ENCODE data around the gene TNFSF8.
A peak's percentile ranks its signal among the peaks of the same experiment; 100 is the strongest.

Gene TNFSF8

GRCh38 chr9:114888607-114889006 is 41.8 kb downstream of the TNFSF8 start:
- no peak overlapping the region for H3K14ac ChIP-seq (ENCODE audit: low read length)
- no peak overlapping the region for H4K91ac ChIP-seq (ENCODE audit: low read depth, low read length, poor library complexity)
- no peaks in the 10 kb centered on the region for H3K79me1 ChIP-seq (ENCODE audit: low read depth, low read length)
- no peaks in the 10 kb centered on the region for H3K36me3 ChIP-seq (replicated peaks in 1 of 2; ENCODE audit: control insufficient read depth in 2 of 2, insufficient read depth in 2 of 2, low read length in 2 of 2)
- no peaks in the 10 kb centered on the region for H3K27me3 ChIP-seq (ENCODE audit: control insufficient read depth in 3 of 3, insufficient read depth in 3 of 3, low read depth in 1 of 3, low read length in 3 of 3)
- no peak overlapping the region for H4K8ac ChIP-seq (ENCODE audit: low read depth, low read length)
- DNase-seq (ENCODE audit: low spot score): no peak
- WGBS, 2 donors (ENCODE audit: extremely low coverage in 2 of 2, insufficient read length in 2 of 2, insufficient replicate concordance in 1 of 2): no CpG with 5 or more reads among the region's 4 CpGs
- H3K23ac ChIP-seq (ENCODE audit: low read depth, low read length, poor library complexity): no peak overlapping the region
- no peak overlapping the region for H2BK12ac ChIP-seq (ENCODE audit: low read length)
- no peak overlapping the region for H3K9ac ChIP-seq (ENCODE audit: low read depth, low read length, poor library complexity)
- H2BK5ac ChIP-seq (ENCODE audit: low read length): no peak overlapping the region
- no peak overlapping the region for H2BK15ac ChIP-seq (ENCODE audit: low read length)
- no peak overlapping the region for H2BK120ac ChIP-seq (ENCODE audit: low read depth, low read length)
- no peak overlapping the region for H3K27ac ChIP-seq (replicated peaks; ENCODE audit: low read length)
- no peak overlapping the region for H3K4me3 ChIP-seq (ENCODE audit: low read length in 2 of 2)
- peaks cover 0 to 3% of the 10 kb centered on the region in 2 donors for H3K9me3 ChIP-seq (replicated peaks in 1 of 2; ENCODE audit: control insufficient read depth in 2 of 2, insufficient read depth in 1 of 2, low read depth in 1 of 2, low read length in 2 of 2)
- peak overlapping the region; percentile 89 for H2AFZ ChIP-seq (ENCODE audit: low read length)
- no peak overlapping the region for H3K4ac ChIP-seq (ENCODE audit: low read length)
- no peak overlapping the region for H2AK5ac ChIP-seq (ENCODE audit: low read depth, low read length)
- H3K18ac ChIP-seq (ENCODE audit: low read length): peak overlapping the region; percentile 16
- H3K4me2 ChIP-seq (ENCODE audit: insufficient read depth, low read length, poor library complexity, severe bottlenecking): no peak overlapping the region
- peaks cover 3 to 6% of the 10 kb centered on the region in 2 donors for H3K4me1 ChIP-seq (ENCODE audit: control insufficient read depth in 2 of 2, insufficient read depth in 1 of 2, low read depth in 1 of 2, low read length in 2 of 2)

GRCh38 chr9:114887963-114888362 is 42.4 kb downstream of the TNFSF8 start:
- Histone ChIP-seq H3K4me1 (ENCODE audit: control insufficient read depth in 2 of 2, insufficient read depth in 1 of 2, low read depth in 1 of 2, low read length in 2 of 2) (peaks cover 3 to 6% of the 10 kb centered on the region in 2 donors), H3K36me3 (replicated peaks in 1 of 2; ENCODE audit: control insufficient read depth in 2 of 2, insufficient read depth in 2 of 2, low read length in 2 of 2) (no peaks in the 10 kb centered on the region), H2BK12ac (ENCODE audit: low read length) (no peak overlapping the region), H4K8ac (ENCODE audit: low read depth, low read length) (no peak overlapping the region), H2BK120ac (ENCODE audit: low read depth, low read length) (no peak overlapping the region), H2AFZ (ENCODE audit: low read length) (no peak overlapping the region), H3K4me3 (ENCODE audit: low read length in 2 of 2) (no peak overlapping the region), H3K79me1 (ENCODE audit: low read depth, low read length) (no peaks in the 10 kb centered on the region), H3K4me2 (ENCODE audit: insufficient read depth, low read length, poor library complexity, severe bottlenecking) (no peak overlapping the region), H3K18ac (ENCODE audit: low read length) (no peak overlapping the region), H2BK15ac (ENCODE audit: low read length) (no peak overlapping the region), H3K27ac (replicated peaks; ENCODE audit: low read length) (no peak overlapping the region), H3K9me3 (replicated peaks in 1 of 2; ENCODE audit: control insufficient read depth in 2 of 2, insufficient read depth in 1 of 2, low read depth in 1 of 2, low read length in 2 of 2) (peaks cover 0 to 3% of the 10 kb centered on the region in 2 donors), H3K14ac (ENCODE audit: low read length) (no peak overlapping the region), H3K9ac (ENCODE audit: low read depth, low read length, poor library complexity) (no peak overlapping the region), H3K23ac (ENCODE audit: low read depth, low read length, poor library complexity) (no peak overlapping the region), H2AK5ac (ENCODE audit: low read depth, low read length) (no peak overlapping the region), H4K91ac (ENCODE audit: low read depth, low read length, poor library complexity) (no peak overlapping the region), H2BK5ac (ENCODE audit: low read length) (no peak overlapping the region), H3K27me3 (ENCODE audit: control insufficient read depth in 3 of 3, insufficient read depth in 3 of 3, low read depth in 1 of 3, low read length in 3 of 3) (no peaks in the 10 kb centered on the region), H3K4ac (ENCODE audit: low read length) (no peak overlapping the region)
- no CpG with 5 or more reads among the region's 2 CpGs for WGBS, 2 donors (ENCODE audit: extremely low coverage in 2 of 2, insufficient read length in 2 of 2, insufficient replicate concordance in 1 of 2)
- no peak for DNase-seq (ENCODE audit: low spot score)

GRCh38 chr9:114884787-114885452 is 45.5 kb downstream of the TNFSF8 start:
- Histone ChIP-seq H3K4ac (ENCODE audit: low read length) (no peak overlapping the region), H3K27me3 (ENCODE audit: control insufficient read depth in 3 of 3, insufficient read depth in 3 of 3, low read depth in 1 of 3, low read length in 3 of 3) (no peaks in the 10 kb centered on the region), H3K27ac (replicated peaks; ENCODE audit: low read length) (no peak overlapping the region), H4K8ac (ENCODE audit: low read depth, low read length) (no peak overlapping the region), H3K9me3 (replicated peaks in 1 of 2; ENCODE audit: control insufficient read depth in 2 of 2, insufficient read depth in 1 of 2, low read depth in 1 of 2, low read length in 2 of 2) (peaks cover 0 to 3% of the 10 kb centered on the region in 2 donors), H3K23ac (ENCODE audit: low read depth, low read length, poor library complexity) (no peak overlapping the region), H4K91ac (ENCODE audit: low read depth, low read length, poor library complexity) (no peak overlapping the region), H3K4me3 (ENCODE audit: low read length in 2 of 2) (no peak overlapping the region), H3K18ac (ENCODE audit: low read length) (no peak overlapping the region), H3K79me1 (ENCODE audit: low read depth, low read length) (no peaks in the 10 kb centered on the region), H2AK5ac (ENCODE audit: low read depth, low read length) (no peak overlapping the region), H2BK120ac (ENCODE audit: low read depth, low read length) (no peak overlapping the region), H2AFZ (ENCODE audit: low read length) (no peak overlapping the region), H2BK5ac (ENCODE audit: low read length) (no peak overlapping the region), H3K36me3 (replicated peaks in 1 of 2; ENCODE audit: control insufficient read depth in 2 of 2, insufficient read depth in 2 of 2, low read length in 2 of 2) (no peaks in the 10 kb centered on the region), H3K14ac (ENCODE audit: low read length) (no peak overlapping the region), H2BK12ac (ENCODE audit: low read length) (no peak overlapping the region), H3K9ac (ENCODE audit: low read depth, low read length, poor library complexity) (no peak overlapping the region), H3K4me1 (ENCODE audit: control insufficient read depth in 2 of 2, insufficient read depth in 1 of 2, low read depth in 1 of 2, low read length in 2 of 2) (peaks cover 3 to 6% of the 10 kb centered on the region in 2 donors), H2BK15ac (ENCODE audit: low read length) (no peak overlapping the region), H3K4me2 (ENCODE audit: insufficient read depth, low read length, poor library complexity, severe bottlenecking) (no peak overlapping the region)
- no peak for DNase-seq (ENCODE audit: low spot score)
- no CpG with 5 or more reads among the region's 8 CpGs for WGBS, 2 donors (ENCODE audit: extremely low coverage in 2 of 2, insufficient read length in 2 of 2, insufficient replicate concordance in 1 of 2)

DNA sequence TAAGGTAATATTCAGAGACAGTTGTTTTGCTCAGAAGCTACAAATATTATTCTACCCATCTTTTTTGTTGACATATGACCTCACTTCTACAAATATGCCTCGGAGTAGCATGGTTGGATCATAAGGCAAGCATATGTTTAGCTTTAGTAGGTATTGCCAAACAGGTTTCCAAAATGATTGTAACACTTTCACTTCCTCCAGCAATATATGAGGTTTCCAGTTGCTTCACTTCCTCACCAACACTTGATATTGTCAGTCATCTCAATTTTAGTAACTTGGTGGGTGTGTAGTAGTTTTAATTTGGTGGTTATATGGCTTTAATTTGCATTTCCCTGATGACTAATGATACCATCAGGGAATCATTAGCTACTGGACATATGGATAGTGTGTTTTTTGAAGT is 46.7 kb downstream of the TNFSF8 start:
- peaks cover under 1 to 3% of the 10 kb centered on the region in 2 donors for H3K4me1 ChIP-seq (ENCODE audit: control insufficient read depth in 2 of 2, insufficient read depth in 1 of 2, low read depth in 1 of 2, low read length in 2 of 2)
- no peak overlapping the region for H2BK15ac ChIP-seq (ENCODE audit: low read length)
- H3K36me3 ChIP-seq (replicated peaks in 1 of 2; ENCODE audit: control insufficient read depth in 2 of 2, insufficient read depth in 2 of 2, low read length in 2 of 2): no peaks in the 10 kb centered on the region
- no peak overlapping the region for H2BK120ac ChIP-seq (ENCODE audit: low read depth, low read length)
- no peaks in the 10 kb centered on the region for H3K27me3 ChIP-seq (ENCODE audit: control insufficient read depth in 3 of 3, insufficient read depth in 3 of 3, low read depth in 1 of 3, low read length in 3 of 3)
- H3K18ac ChIP-seq (ENCODE audit: low read length): no peak overlapping the region
- no peak overlapping the region for H4K91ac ChIP-seq (ENCODE audit: low read depth, low read length, poor library complexity)
- no peaks in the 10 kb centered on the region for H3K79me1 ChIP-seq (ENCODE audit: low read depth, low read length)
- peaks cover 0 to 3% of the 10 kb centered on the region in 2 donors for H3K9me3 ChIP-seq (replicated peaks in 1 of 2; ENCODE audit: control insufficient read depth in 2 of 2, insufficient read depth in 1 of 2, low read depth in 1 of 2, low read length in 2 of 2)
- no peak overlapping the region for H2BK12ac ChIP-seq (ENCODE audit: low read length)
- H3K27ac ChIP-seq (replicated peaks; ENCODE audit: low read length): no peak overlapping the region
- no peak overlapping the region for H3K9ac ChIP-seq (ENCODE audit: low read depth, low read length, poor library complexity)
- H3K23ac ChIP-seq (ENCODE audit: low read depth, low read length, poor library complexity): no peak overlapping the region
- no peak for DNase-seq (ENCODE audit: low spot score)
- WGBS, 2 donors (ENCODE audit: extremely low coverage in 2 of 2, insufficient read length in 2 of 2, insufficient replicate concordance in 1 of 2): no CpG with 5 or more reads among the region's 1 CpG
- H4K8ac ChIP-seq (ENCODE audit: low read depth, low read length): no peak overlapping the region
- H2BK5ac ChIP-seq (ENCODE audit: low read length): no peak overlapping the region
- no peak overlapping the region for H3K4me2 ChIP-seq (ENCODE audit: insufficient read depth, low read length, poor library complexity, severe bottlenecking)
- no peak overlapping the region for H2AFZ ChIP-seq (ENCODE audit: low read length)
- no peak overlapping the region for H3K4me3 ChIP-seq (ENCODE audit: low read length in 2 of 2)
- H3K14ac ChIP-seq (ENCODE audit: low read length): no peak overlapping the region
- H2AK5ac ChIP-seq (ENCODE audit: low read depth, low read length): no peak overlapping the region
- H3K4ac ChIP-seq (ENCODE audit: low read length): no peak overlapping the region

All from neuronal stem cell (in vitro differentiated cells).